Measurements from ENCODE around the gene GRIP1. TPM values are rescaled to one million over a fixed set of nuclear protein-coding genes. Genes with fewer than 3 reads are reported as not detected.
A peak's percentile ranks its signal among the peaks of the same experiment; 100 is the strongest.

Gene GRIP1
- total RNA-seq, 6 donors from 2014 or later, result 0.33 to 5.2 (median 1.7) TPM

- Histone ChIP-seq H3K4me3 (no peak overlapping the region), H3K4me1 (no peaks in the 10 kb centered on the region), H3K27ac (no peak overlapping the region), H3K27me3 (no peaks in the 10 kb centered on the region), H3K36me3 (no peaks in the 10 kb centered on the region), H3K9me3 (peaks cover 0 to 3% (median 0%) of the 10 kb centered on the region in 4 donors)
- WGBS, 2 donors, result 63 to 72% methylated on average over 2 of the region's 2 CpGs
- ATAC-seq (ENCODE audit: low FRiP score in 2 of 2), result no peak
- no peak for TF ChIP-seq POLR2A (IDR thresholded peaks at IDR 0.05)
- TF ChIP-seq EP300 (IDR thresholded peaks at IDR 0.05), result no peak
- TF ChIP-seq CTCF (IDR thresholded peaks at IDR 0.05), result no peak
- no peak for TF ChIP-seq POLR2AphosphoS5 (IDR thresholded peaks at IDR 0.05)
- DNase-seq, result no peak
Measured at GRCh38 chr12:66423266-66423665, 255.6 kb downstream of the GRIP1 start.

GRCh38 chr12:66418908-66419307 lies 260.0 kb downstream of the GRIP1 start:
- H3K27ac ChIP-seq, result no peak overlapping the region
- H3K36me3 ChIP-seq, result no peaks in the 10 kb centered on the region
- no peaks in the 10 kb centered on the region for H3K27me3 ChIP-seq
- WGBS, 2 donors, result 86 to 89% methylated on average over 1 of the region's 1 CpG
- H3K4me3 ChIP-seq, result no peak overlapping the region
- TF ChIP-seq EP300 (IDR thresholded peaks at IDR 0.05) (no peak), CTCF (IDR thresholded peaks at IDR 0.05) (no peak), POLR2AphosphoS5 (IDR thresholded peaks at IDR 0.05) (no peak), POLR2A (IDR thresholded peaks at IDR 0.05) (no peak)
- no peaks in the 10 kb centered on the region for H3K9me3 ChIP-seq
- no peak for DNase-seq
- no peak for ATAC-seq (ENCODE audit: low FRiP score in 2 of 2)
- no peaks in the 10 kb centered on the region for H3K4me1 ChIP-seq

- 79 to 88% methylated on average over 1 of the region's 1 CpG for WGBS, 2 donors
- ATAC-seq (ENCODE audit: low FRiP score in 2 of 2) (no peak), DNase-seq (no peak)
- no peak for TF ChIP-seq POLR2A (IDR thresholded peaks at IDR 0.05)
- TF ChIP-seq CTCF (IDR thresholded peaks at IDR 0.05), result no peak
- TF ChIP-seq EP300 (IDR thresholded peaks at IDR 0.05), result no peak
- Histone ChIP-seq H3K36me3 (no peaks in the 10 kb centered on the region), H3K4me3 (no peak overlapping the region), H3K27me3 (no peaks in the 10 kb centered on the region), H3K27ac (no peak overlapping the region), H3K9me3 (no peaks in the 10 kb centered on the region), H3K4me1 (no peaks in the 10 kb centered on the region)
Measured at GRCh38 chr12:66417217-66417616, 261.7 kb downstream of the GRIP1 start.

GRCh38 chr12:66409195-66409871 lies 269.5 kb downstream of the GRIP1 start:
- ATAC-seq (ENCODE audit: low FRiP score in 2 of 2), result peak; percentile 37 to 64

More at GRCh38 chr12:66409195-66409871, 269.5 kb downstream of the GRIP1 start:
- 68 to 69% methylated on average over 4 of the region's 4 CpGs for WGBS, 2 donors
- no peak for DNase-seq
- H3K36me3 ChIP-seq, result no peaks in the 10 kb centered on the region
- H3K4me1 ChIP-seq, result no peaks in the 10 kb centered on the region
- no peak overlapping the region for H3K4me3 ChIP-seq
- no peaks in the 10 kb centered on the region for H3K9me3 ChIP-seq
- H3K27ac ChIP-seq, result no peak overlapping the region
- TF ChIP-seq EP300 (IDR thresholded peaks at IDR 0.05) (no peak), CTCF (IDR thresholded peaks at IDR 0.05) (peak; percentile 48 to 65 (median 62))
- H3K27me3 ChIP-seq, result no peaks in the 10 kb centered on the region
